ENCODE results near the gene RPL10A. TPM values are rescaled to one million over a fixed set of nuclear protein-coding genes. Genes with fewer than 3 reads are reported as not detected.

Gene RPL10A
- total and polyA plus RNA-seq, 2 of the 8 experiments (the other 6 are each of a cell fraction or from before 2014, with no cell fraction given), result 1,893 to 2,948 TPM

- no peak overlapping the region for H3K23ac ChIP-seq (ENCODE audit: insufficient read length)
- ChIA-PET POLR2A (ENCODE audit: partially characterized antibody) (interaction anchor here (1.1 to 12.4 kb wide), 3 partner anchors 21 to 107 kb away, joined by 4 to 197 read pairs (median 4); partner anchors contain the start of gene RPL10A), CTCF (ENCODE audit: partially characterized antibody) (interaction anchor here (0.6 to 11.0 kb wide), 43 partner anchors 8 to 1563 kb away, joined by 3 to 161 read pairs (median 5); partner anchors contain the start of genes DEF6, PPARD and RPL10A)
- 48% methylated on average over 14 of the region's 14 CpGs; no CpG with 5 or more reads in 1 of the 2 experiments for WGBS, 2 experiments (ENCODE audit: extremely low coverage in 1 of 2, insufficient coverage in 1 of 2, insufficient read length in 1 of 2, insufficient replicate concordance in 2 of 2, low coverage in 1 of 2, low lambda C conversion rate in 2 of 2, missing lambda C conversion rate in 1 of 2)
- no peak overlapping the region for H2BK120ac ChIP-seq (replicated peaks; ENCODE audit: low read depth, low read length)
- H3K79me1 ChIP-seq (ENCODE audit: low read depth, low read length), result no peaks in the 10 kb centered on the region
- H3K18ac ChIP-seq (ENCODE audit: extremely low read depth, low read length), result no peak overlapping the region
- peaks cover 8% of the 10 kb centered on the region; the same call in 1 of the 2 replicates for H3K23me2 ChIP-seq (ENCODE audit: low read depth, low read length)
- H3K9me3 ChIP-seq (ENCODE audit: insufficient read depth in 2 of 2, low read depth in 1 of 2, low read length in 1 of 2), result no peaks in the 10 kb centered on the region
- H2BK12ac ChIP-seq (ENCODE audit: low read depth, low read length), result peak overlapping the region; percentile 56; the same call in 1 of the 2 replicates
- peak in 1 of 2 experiments; percentile 56 for DNase-seq (ENCODE audit: low read depth in 1 of 2, low spot score in 2 of 2)
- H3K79me2 ChIP-seq (ENCODE audit: control insufficient read depth in 1 of 2, insufficient read depth in 2 of 2, low read length in 2 of 2), result no peaks in the 10 kb centered on the region
- no peak overlapping the region for H2BK20ac ChIP-seq (ENCODE audit: low read length)
- peaks cover 0 to 2% of the 10 kb centered on the region in 2 experiments for H4K20me1 ChIP-seq (replicated peaks in 1 of 2; ENCODE audit: control insufficient read depth in 1 of 2, insufficient read depth in 2 of 2, low read length in 2 of 2)
- H3K14ac ChIP-seq (ENCODE audit: insufficient read length), result no peak overlapping the region
- H4K8ac ChIP-seq (ENCODE audit: extremely low read depth, insufficient read depth, low read length), result no peak overlapping the region
- H3K4me3 ChIP-seq (ENCODE audit: extremely low read depth in 1 of 4, insufficient read depth in 2 of 4, low read depth in 3 of 4, low read length in 4 of 4), result no peak overlapping the region
- H3K4me1 ChIP-seq (replicated peaks in 1 of 4; ENCODE audit: control insufficient read depth in 3 of 4, insufficient read depth in 4 of 4, low read length in 3 of 4), result peaks cover 3 to 11% (median 8%) of the 10 kb centered on the region in 4 experiments; a peak in 6 of 7 replicates
- no peak overlapping the region for H4K5ac ChIP-seq (ENCODE audit: insufficient read length, low read depth, low read length)
- no peak overlapping the region for H3K9ac ChIP-seq (replicated peaks in 1 of 4; ENCODE audit: extremely low read depth in 1 of 4, low read depth in 3 of 4, low read length in 3 of 4)
- no peak overlapping the region for H2AFZ ChIP-seq (ENCODE audit: low read length)
- no peak overlapping the region for H3K56ac ChIP-seq (replicated peaks; ENCODE audit: insufficient read length, low read depth, low read length)
- H4K91ac ChIP-seq (replicated peaks; ENCODE audit: insufficient read length, low read length), result no peak overlapping the region
- no peak overlapping the region for H2AK5ac ChIP-seq (ENCODE audit: low read depth, low read length)
- no peak overlapping the region for H3K4me2 ChIP-seq (ENCODE audit: insufficient read depth in 1 of 2, low read depth in 2 of 2, low read length in 2 of 2)
- H3K27ac ChIP-seq (ENCODE audit: low read depth, low read length), result no peak overlapping the region
- FAIRE-seq, result no peak
- no peak overlapping the region for H3K4ac ChIP-seq (replicated peaks; ENCODE audit: insufficient read length, low read depth, low read length)
- no peaks in the 10 kb centered on the region for H3K36me3 ChIP-seq (ENCODE audit: control insufficient read depth in 2 of 4, insufficient read depth in 4 of 4, low read length in 3 of 4)
- H2BK5ac ChIP-seq (ENCODE audit: low read depth, low read length), result no peak overlapping the region
- no peaks in the 10 kb centered on the region for H3K27me3 ChIP-seq (replicated peaks in 1 of 4; ENCODE audit: control insufficient read depth in 3 of 4, extremely low read depth in 1 of 4, insufficient read depth in 3 of 4, low read length in 3 of 4)
- H2BK15ac ChIP-seq (ENCODE audit: low read length), result no peak overlapping the region
- TF ChIP-seq KDM4A (IDR thresholded peaks at IDR 0.05; ENCODE audit: low read depth, low read length, severe bottlenecking) (no peak), HDAC6 (IDR thresholded peaks at IDR 0.05; ENCODE audit: low read depth, low read length) (no peak), EGR1 (IDR thresholded peaks at IDR 0.05; ENCODE audit: borderline replicate concordance, low read depth, low read length) (no peak), RAD21 (IDR thresholded peaks at IDR 0.05 in 1 of 2, conservative IDR thresholded peaks at IDR 0.05 in 1 of 2; ENCODE audit: low read depth in 2 of 2, low read length in 2 of 2) (peak; percentile 88 to 93), CEBPB (IDR thresholded peaks at IDR 0.05; ENCODE audit: low read depth, low read length) (no peak), CTCF (IDR thresholded peaks at IDR 0.05; ENCODE audit: control extremely low read depth in 1 of 3, insufficient read depth in 1 of 3, low read depth in 1 of 3, low read length in 3 of 3) (peak; percentile 4 to 84 (median 61)), TCF12 (IDR thresholded peaks at IDR 0.05; ENCODE audit: low read depth, low read length) (no peak), TAF1 (IDR thresholded peaks at IDR 0.05; ENCODE audit: low read depth, low read length) (no peak), SP4 (IDR thresholded peaks at IDR 0.05; ENCODE audit: low read length) (no peak), SIRT6 (IDR thresholded peaks at IDR 0.05; ENCODE audit: low read length) (no peak), CBX8 (IDR thresholded peaks at IDR 0.05; ENCODE audit: borderline replicate concordance, low read depth, low read length) (no peak)
Observed at GRCh38 chr6:35449287-35449881, 18.8 kb upstream of the RPL10A start.

Measured in H1 (cell line).